GM12878 (cell line): ENCODE results near the gene OR52E2. TPM values are rescaled to one million over a fixed set of nuclear protein-coding genes. Genes with fewer than 3 reads are reported as not detected.

Experiments
- ATAC-seq: fragments of 200-7000 bp; cut with Tn5 transposase; 3 replicates; pipeline ENCODE4 v1.9.1; 2020; ENCODE audit warnings: mild to moderate bottlenecking, moderate library complexity
- BruUV-seq: library from RNA; stranded (reverse); fragments of 400-500 nt; replicated peaks from 2 replicates; lab custom pipeline; 2021; lab: Mats Ljungman, UMichigan
- CTCF ChIA-PET: fragments of 300-600 bp; sonication (Branson Sonifier 250); formaldehyde crosslinking; extraction: SDS; loops from one replicate; lab custom pipeline; 2021; ENCODE audit warnings: inconsistent platforms; lab: Yijun Ruan, JAX
- POLR2A ChIA-PET: fragments of 350-600 bp; formaldehyde crosslinking; extraction: SDS; loops from one replicate; lab custom pipeline; 2021; ENCODE audit warnings: inconsistent platforms; lab: Charles Lee
- RAD21 ChIA-PET: fragments of 300-600 bp; sonication (Branson Sonifier 250); formaldehyde crosslinking; loops from one replicate; lab custom pipeline; 2023; ENCODE audit warnings: antibody characterized with exemption; ENCODE audit not compliant: unreplicated experiment; lab: Charles Lee
- SMC1A ChIA-PET: fragments of 300-600 bp; sonication (Branson Sonifier 250); formaldehyde crosslinking; loops from one replicate; lab custom pipeline; 2023; ENCODE audit not compliant: unreplicated experiment, uncharacterized antibody; lab: Charles Lee
- DNase-seq: peaks from one replicate; pipeline ENCODE4 v3.0.0-alpha.2; 2011; ENCODE audit warnings: low read depth, low spot score
- FAIRE-seq: peaks from 3 replicates; lab custom pipeline; 2011; peaks lifted over from hg19 to GRCh38; lab: Jason Lieb, UNC
- H2AFZ ChIP-seq: 2 replicates; pipeline ENCODE4 v1.6.0; 2011; ENCODE audit warnings: low read depth, low read length, control low read depth; ENCODE audit not compliant: control insufficient read depth
- H3K27ac ChIP-seq: 2 replicates; pipeline ENCODE4 v1.5.1; 2011; ENCODE audit warnings: control low read depth; ENCODE audit not compliant: control insufficient read depth, insufficient read depth
- H3K27me3 ChIP-seq, 2 experiments: replicated peaks in 1 of 2; 2 replicates each; pipeline versions ENCODE4 v1.6.0 to v1.6.1; 2011; ENCODE audit warnings: low read length in 1 of 2; ENCODE audit not compliant: control insufficient read depth in 2 of 2, insufficient read depth in 2 of 2
- H3K36me3 ChIP-seq, 2 experiments: 2 replicates each; pipeline ENCODE4 v1.5.1; 2011; ENCODE audit warnings: low read length in 1 of 2; ENCODE audit not compliant: control insufficient read depth in 2 of 2, insufficient read depth in 2 of 2
- H3K4me1 ChIP-seq: 2 replicates; pipeline ENCODE4 v1.6.1; 2011; ENCODE audit warnings: mild to moderate bottlenecking, low read length, moderate library complexity, mixed read lengths; ENCODE audit not compliant: control insufficient read depth, insufficient read depth
- H3K4me2 ChIP-seq: 2 replicates; pipeline ENCODE4 v1.6.0; 2011; ENCODE audit warnings: control low read depth; ENCODE audit not compliant: control insufficient read depth, insufficient read depth
- H3K4me3 ChIP-seq: fragments of 200-600 bp; sonication (generic); 2 replicates; pipeline ENCODE4 v1.5.1; 2016
- H3K79me2 ChIP-seq: 2 replicates; pipeline ENCODE4 v1.6.0; 2011; ENCODE audit warnings: low read length; ENCODE audit not compliant: control insufficient read depth, insufficient read depth
- H3K9ac ChIP-seq: 2 replicates; pipeline ENCODE4 v1.8.0; 2011; ENCODE audit warnings: low read length, control low read depth, mixed read lengths; ENCODE audit not compliant: control insufficient read depth, insufficient read depth
- H3K9me3 ChIP-seq: replicated peaks from 3 replicates; pipeline ENCODE4 v1.5.1; 2011; ENCODE audit warnings: mild to moderate bottlenecking, low read length; ENCODE audit not compliant: control insufficient read depth, insufficient read depth
- H4K20me1 ChIP-seq: 2 replicates; pipeline ENCODE4 v1.6.0; 2011; ENCODE audit not compliant: control insufficient read depth, insufficient read depth
- CREM ChIP-seq: IDR thresholded peaks from 2 replicates; pipeline ENCODE4 v1.6.1; 2014; ENCODE audit warnings: antibody characterized with exemption, low read depth
- NKRF ChIP-seq: fragments of 450-650 bp; conservative IDR thresholded peaks from 2 replicates; pipeline ENCODE4 v1.6.1; 2017; ENCODE audit warnings: mild to moderate bottlenecking, moderate library complexity
- RAD21 ChIP-seq: IDR thresholded peaks from 2 replicates; pipeline ENCODE4 v1.6.1; 2011; ENCODE audit warnings: mild to moderate bottlenecking, low read depth, low read length, moderate library complexity; ENCODE audit not compliant: insufficient read depth
- STAT1 ChIP-seq: fragments of 450-650 bp; conservative IDR thresholded peaks from 2 replicates; pipeline ENCODE4 v1.6.1; 2014; ENCODE audit warnings: antibody characterized with exemption, mild to moderate bottlenecking
- ZBTB33 ChIP-seq: fragments of 450-650 bp; IDR thresholded peaks from 2 replicates; pipeline ENCODE4 v1.6.1; 2017; ENCODE audit warnings: mild to moderate bottlenecking
- ZNF622 ChIP-seq: fragments of 450-650 bp; IDR thresholded peaks from 2 replicates; pipeline ENCODE4 v1.6.1; 2017; ENCODE audit warnings: mild to moderate bottlenecking, inconsistent platforms
- WGBS: methylation state at CpG from one replicate; pipeline ENCODE4 v1.1.6; 2016; ENCODE audit warnings: low lambda C conversion rate; ENCODE audit not compliant: insufficient replicate concordance, insufficient coverage; ENCODE audit errors: missing lambda C conversion rate; 5-methylcytosine and 5-hydroxymethylcytosine counted together
- in situ Hi-C: fragments of 300-500 bp; cut with MboI; formaldehyde crosslinking; loops from 9 replicates; pipeline ENCODE4 v1.14.3; 2018; ENCODE audit warnings: mixed read lengths
- intact Hi-C: fragments of 100-400 bp; cut with micrococcal nuclease; formaldehyde crosslinking; loops from one replicate; pipeline ENCODE4 v1.14.2; 2022; ENCODE audit not compliant: unreplicated experiment
- polyA plus RNA-seq, 11 experiments: library from polyadenylated mRNA; depleted of rRNA in 4 of 11; unstranded in 6 of 11; stranded (reverse) in 5 of 11; fragments of >200 nt; fragmentation: Nextera tagmentation in 4 of 11; fragmentation: Illumina TruSeq in 1 of 11; extraction: Ambion mirVana in 4 of 11; extraction: Trizol in 1 of 11; gene quantifications; 1 replicate in 1 of 11; 2 replicates in 10 of 11; pipeline versions ENCODE4 v1.2.1 to v1.2.3, GENCODE V29; 2011 to 2016; ENCODE audit warnings: inconsistent platforms in 2 of 11, missing spikeins in 2 of 11, low read depth in 1 of 11
- total RNA-seq, 4 experiments: library from RNA; depleted of rRNA in 3 of 4; stranded (reverse); fragments of >200 nt in 3 of 4; fragmentation: Illumina TruSeq in 1 of 4; extraction: Trizol in 1 of 4; gene quantifications; 2 replicates each; pipeline versions ENCODE4 v1.2.1 to v1.2.3, GENCODE V29; 2013 to 2021

OR52E2 gene
- total and polyA plus RNA-seq, 10 of the 15 experiments (the other 5 are each of a cell fraction or from before 2014, with no cell fraction given), result not detected

GRCh38 chr11:5037926-5038325, 21.5 kb downstream of the OR52E2 start:
- FAIRE-seq (no peak), DNase-seq (no peak), ATAC-seq (no peak)
- no peak overlapping the region for H3K4me2 ChIP-seq
- no TSS peak for BruUV-seq
- no peaks in the 10 kb centered on the region for H3K9me3 ChIP-seq
- CTCF ChIA-PET, result no interaction called here
- H3K4me1 ChIP-seq, result no peaks in the 10 kb centered on the region
- H3K27me3 ChIP-seq, result no peaks in the 10 kb centered on the region
- no peak for TF ChIP-seq ZNF622
- TF ChIP-seq ZBTB33, result no peak
- TF ChIP-seq STAT1, result no peak
- no peak for TF ChIP-seq CREM
- TF ChIP-seq NKRF, result no peak
- no peak for TF ChIP-seq RAD21
- TF ChIP-seq, all 136 proteins: peak for 0
- Histone ChIP-seq H3K4me3 (no peak overlapping the region), H4K20me1 (no peaks in the 10 kb centered on the region), H3K79me2 (no peaks in the 10 kb centered on the region), H2AFZ (no peak overlapping the region), H3K9ac (no peak overlapping the region), H3K36me3 (no peaks in the 10 kb centered on the region), H3K27ac (no peak overlapping the region)
- intact Hi-C loops (no loop called here), in situ Hi-C loops (no loop called here)
- RAD21 ChIA-PET, result no interaction called here
- SMC1A ChIA-PET, result no interaction called here
- POLR2A ChIA-PET, result no interaction called here
- 20% methylated on average over 2 of the region's 2 CpGs for WGBS
